IMR-90 (cell line): ENCODE measurements around the gene POLR1E.

Experiments
- BHLHE40 ChIP-seq: fragments of 150-350 bp; IDR thresholded peaks from 2 replicates; pipeline ENCODE4 v1.6.1; 2016; ENCODE audit warnings: mild to moderate bottlenecking, low read depth, low read length
- CTCF ChIP-seq: conservative IDR thresholded peaks from 2 replicates; pipeline ENCODE4 v1.5.1; 2012; ENCODE audit warnings: mild to moderate bottlenecking, low read depth, low read length, improper control_type of control experiment
- FOS ChIP-seq: fragments of 150-350 bp; IDR thresholded peaks from 2 replicates; pipeline ENCODE4 v1.6.1; 2016; ENCODE audit warnings: low read depth, low read length
- MAZ ChIP-seq: IDR thresholded peaks from 2 replicates; pipeline ENCODE4 v1.6.1; 2012; ENCODE audit warnings: low read depth, mild to moderate bottlenecking, low read length, improper control_type of control experiment, moderate library complexity, borderline replicate concordance
- NFE2L2 ChIP-seq: fragments of 150-350 bp; IDR thresholded peaks from 2 replicates; pipeline ENCODE4 v1.6.1; 2016; ENCODE audit warnings: low read depth, mild to moderate bottlenecking, low read length
- POLR2A ChIP-seq: IDR thresholded peaks from 2 replicates; pipeline ENCODE4 v1.6.1; 2012; ENCODE audit warnings: mild to moderate bottlenecking, low read depth, low read length
- RAD21 ChIP-seq: IDR thresholded peaks from 2 replicates; pipeline ENCODE4 v1.6.1; 2012; ENCODE audit warnings: low read length, improper control_type of control experiment
- RFX5 ChIP-seq: IDR thresholded peaks from 2 replicates; pipeline ENCODE4 v1.8.0; 2012; ENCODE audit warnings: low read depth, mild to moderate bottlenecking, low read length, moderate library complexity
- SMC3 ChIP-seq: fragments of 150-350 bp; IDR thresholded peaks from 2 replicates; pipeline ENCODE4 v1.6.1; 2016; ENCODE audit warnings: low read depth, mild to moderate bottlenecking, antibody characterized with exemption, low read length, moderate library complexity

DNA sequence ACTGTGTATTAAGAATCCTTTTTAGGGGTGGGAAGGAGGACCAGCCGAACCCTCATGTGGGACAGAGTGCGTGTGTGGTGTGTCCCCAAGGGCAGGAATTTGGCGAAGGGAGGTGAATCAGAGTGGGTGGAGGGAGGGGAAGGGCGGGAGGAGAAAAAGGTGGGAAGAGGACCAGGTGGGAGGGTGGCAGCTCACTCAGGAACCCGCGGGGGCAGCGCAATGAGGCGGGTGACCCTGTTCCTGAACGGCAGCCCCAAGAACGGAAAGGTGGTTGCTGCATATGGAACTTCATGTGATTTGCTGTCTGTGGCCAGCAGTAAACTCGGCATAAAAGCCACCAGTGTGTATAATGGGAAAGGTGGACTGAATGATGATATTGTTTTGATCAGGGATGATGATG is 8.8 kb upstream of the POLR1E start:
- TF ChIP-seq CTCF: no peak
- TF ChIP-seq RFX5: no peak
- TF ChIP-seq SMC3: no peak
- no peak for TF ChIP-seq NFE2L2
- no peak for TF ChIP-seq BHLHE40
- no peak for TF ChIP-seq POLR2A
- TF ChIP-seq RAD21: no peak
- no peak for TF ChIP-seq MAZ
- TF ChIP-seq FOS: no peak
